Tibial nerve (tissue), 4 donors: Measurements from ENCODE around the gene PNCK.

Source experiments
- CTCF ChIP-seq, 5 experiments: fragments of 200-600 bp in 3 of 5; fragments of 450-650 bp in 2 of 5; sonication (generic) in 3 of 5; IDR thresholded peaks; one replicate each; pipeline ENCODE4 v1.5.1; 2016 to 2019; ENCODE audit warnings: antibody characterized with exemption in 5 of 5, mild to moderate bottlenecking in 3 of 5, moderate library complexity in 2 of 5
- EP300 ChIP-seq, 2 donors: sonication (generic); formaldehyde crosslinking; IDR thresholded peaks; one replicate each; pipeline ENCODE4 v1.6.1; 2017; ENCODE audit warnings: antibody characterized with exemption in 2 of 2, mild to moderate bottlenecking in 1 of 2
- POLR2A ChIP-seq, 2 donors: fragments of 450-650 bp; IDR thresholded peaks; one replicate each; pipeline ENCODE4 v1.6.1; 2017; ENCODE audit warnings: antibody characterized with exemption in 2 of 2, mild to moderate bottlenecking in 2 of 2, moderate library complexity in 2 of 2

DNA sequence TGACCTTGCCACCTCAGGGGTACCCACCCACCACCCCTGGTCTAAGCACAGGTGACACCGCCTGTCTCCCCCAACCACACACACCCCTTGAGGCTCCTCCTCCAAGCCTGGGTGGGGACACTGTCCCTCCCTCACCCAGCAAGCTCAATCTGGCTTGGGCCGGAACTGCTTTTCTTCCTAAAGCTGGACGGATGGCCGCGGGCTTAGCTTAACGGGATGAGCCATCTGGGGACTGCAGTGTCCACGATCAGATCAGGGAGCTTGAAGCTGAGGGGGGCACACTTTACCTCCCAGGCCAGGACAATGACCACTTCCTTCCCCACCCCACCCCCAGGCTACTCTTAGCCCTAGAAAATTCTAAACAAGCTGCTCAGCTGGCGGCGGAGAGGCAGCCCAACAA, 13.1 kb upstream of the PNCK start:
- TF ChIP-seq CTCF (IDR thresholded peaks at IDR 0.05), result no peak
- no peak for TF ChIP-seq POLR2A (IDR thresholded peaks at IDR 0.05)
- TF ChIP-seq EP300 (IDR thresholded peaks at IDR 0.05), result no peak
